K562 (cell line): ENCODE measurements around the gene UTP11. TPM values are rescaled to one million over a fixed set of nuclear protein-coding genes. Genes with fewer than 3 reads are reported as not detected.

Experiments used
- ATF7 ChIP-seq: fragments of 450-650 bp; IDR thresholded peaks from 2 replicates; pipeline ENCODE4 v1.7.1; 2014; ENCODE audit warnings: mild to moderate bottlenecking, moderate library complexity
- DIDO1 ChIP-seq: fragments of 450-650 bp; IDR thresholded peaks from 2 replicates; pipeline ENCODE4 v1.6.1; 2016; ENCODE audit warnings: low read depth, missing biosample characterization, missing genetic modification characterization
- FOXM1 ChIP-seq, 2 experiments: fragments of 450-650 bp in 1 of 2; sonication (generic) in 1 of 2; formaldehyde crosslinking in 1 of 2; IDR thresholded peaks; 2 replicates each; pipeline versions ENCODE4 v1.6.1 to v1.9.0; 2017 to 2022; ENCODE audit warnings: low read depth in 2 of 2, mild to moderate bottlenecking in 2 of 2, missing genetic modification reagents in 1 of 2, moderate library complexity in 1 of 2
- IRF9 ChIP-seq: fragments of 450-650 bp; IDR thresholded peaks from 2 replicates; pipeline ENCODE4 v1.6.1; 2016; ENCODE audit warnings: missing biosample characterization, missing genetic modification characterization
- MYNN ChIP-seq, 2 experiments: sonication (generic); formaldehyde crosslinking in 1 of 2; IDR thresholded peaks; 2 replicates each; pipeline versions ENCODE4 v1.5.0 to v1.6.1; 2016 to 2020; ENCODE audit warnings: antibody characterized with exemption in 1 of 2, missing genetic modification reagents in 1 of 2
- PTTG1 ChIP-seq: fragments of 450-650 bp; IDR thresholded peaks from 2 replicates; pipeline ENCODE4 v1.6.1; 2016; ENCODE audit warnings: low read depth, mild to moderate bottlenecking, missing genetic modification characterization, missing compliant biosample characterization
- STAT6 ChIP-seq: sonication (generic); formaldehyde crosslinking; IDR thresholded peaks from 2 replicates; pipeline ENCODE4 v1.8.1; 2023; ENCODE audit warnings: mild to moderate bottlenecking, missing genetic modification reagents
- TEAD4 ChIP-seq, 2 experiments: sonication (generic) in 1 of 2; formaldehyde crosslinking in 1 of 2; IDR thresholded peaks; 2 replicates each; pipeline versions ENCODE4 v1.6.1 to v1.8.0; 2012 to 2022; ENCODE audit warnings: borderline replicate concordance in 1 of 2, inconsistent platforms in 1 of 2, low read length in 1 of 2, mild to moderate bottlenecking in 1 of 2, missing genetic modification reagents in 1 of 2
- ZNF3 ChIP-seq: fragments of 250-450 bp; sonication (Bioruptor Pico); IDR thresholded peaks from 2 replicates; pipeline ENCODE4 v1.5.0; 2021; ENCODE audit warnings: mild to moderate bottlenecking, moderate library complexity
- polyA plus RNA-seq, 8 experiments: library from polyadenylated mRNA; depleted of rRNA in 4 of 8; stranded (reverse) in 5 of 8; unstranded in 3 of 8; fragments of >200 nt; fragmentation: Nextera tagmentation in 2 of 8; fragmentation: Illumina TruSeq in 1 of 8; extraction: Ambion mirVana in 2 of 8; extraction: Trizol in 1 of 8; gene quantifications; 2 replicates each; pipeline versions ENCODE4 v1.2.1 to v1.2.3, GENCODE V29; 2011 to 2014; ENCODE audit warnings: inconsistent platforms in 1 of 8, missing spikeins in 1 of 8
- total RNA-seq, 7 experiments: library from RNA; depleted of rRNA in 6 of 7; stranded (reverse); fragments of >200 nt in 6 of 7; fragmentation: Illumina TruSeq in 2 of 7; extraction: Trizol in 2 of 7; gene quantifications; 2 replicates each; pipeline versions ENCODE4 v1.2.1 to v1.2.3, GENCODE V29; 2011 to 2021; ENCODE audit warnings: low replicate concordance in 1 of 7
- TF ChIP-seq, protein P1 (sequence below): fragments of 450-650 bp; IDR thresholded peaks from 2 replicates; pipeline ENCODE4 v1.6.1; 2016; ENCODE audit warnings: low read depth
- TF ChIP-seq, protein P2 (sequence below): fragments of 250-450 bp; sonication (Bioruptor Pico); IDR thresholded peaks from 2 replicates; pipeline ENCODE4 v1.5.0; 2021

The UTP11 gene
- total and polyA plus RNA-seq, 9 of the 15 experiments (the other 6 are each of a cell fraction or from before 2014, with no cell fraction given), result 91.1 to 378 (median 221) TPM

DNA sequence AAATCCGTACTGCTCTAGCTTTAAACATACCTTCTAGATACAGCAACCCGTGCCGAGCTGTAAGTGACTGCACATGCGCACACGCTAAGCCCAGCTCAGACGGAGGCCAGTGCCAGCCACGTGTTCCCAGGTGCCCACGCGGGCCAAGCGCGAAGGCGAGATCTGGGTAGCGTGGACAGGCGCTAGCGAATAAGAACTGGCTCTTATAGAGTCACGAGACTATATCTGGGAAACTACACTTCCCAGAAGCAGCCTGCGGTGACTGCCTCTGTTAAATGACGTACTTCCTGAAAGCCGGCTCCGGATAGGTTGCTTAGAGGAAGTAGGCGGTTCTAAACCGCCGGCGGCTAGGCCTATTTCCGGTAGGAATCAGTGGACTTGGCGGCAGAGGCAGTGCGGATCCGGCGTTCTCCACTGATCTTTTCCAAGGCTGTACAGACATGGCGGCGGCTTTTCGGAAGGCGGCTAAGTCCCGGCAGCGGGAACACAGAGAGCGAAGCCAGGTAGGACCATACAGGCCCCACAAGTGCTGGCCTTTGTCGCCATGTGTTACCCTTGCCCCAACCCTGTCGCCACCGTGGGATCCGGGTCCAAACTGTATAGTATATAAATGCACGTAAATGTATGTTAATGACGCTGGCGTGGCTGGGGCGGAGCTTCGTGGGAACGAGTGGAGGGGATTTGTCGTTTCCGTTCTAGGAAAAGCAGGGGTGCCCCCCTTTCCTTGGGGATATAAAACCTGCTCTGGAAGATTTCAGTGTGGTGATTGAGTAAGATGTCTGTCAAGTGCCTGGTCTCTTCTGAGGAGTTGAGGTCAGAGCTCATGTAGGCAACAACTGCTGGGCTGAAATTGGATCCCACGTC lies at the start of gene UTP11 (continued):
- TF ChIP-seq, protein P1, sequence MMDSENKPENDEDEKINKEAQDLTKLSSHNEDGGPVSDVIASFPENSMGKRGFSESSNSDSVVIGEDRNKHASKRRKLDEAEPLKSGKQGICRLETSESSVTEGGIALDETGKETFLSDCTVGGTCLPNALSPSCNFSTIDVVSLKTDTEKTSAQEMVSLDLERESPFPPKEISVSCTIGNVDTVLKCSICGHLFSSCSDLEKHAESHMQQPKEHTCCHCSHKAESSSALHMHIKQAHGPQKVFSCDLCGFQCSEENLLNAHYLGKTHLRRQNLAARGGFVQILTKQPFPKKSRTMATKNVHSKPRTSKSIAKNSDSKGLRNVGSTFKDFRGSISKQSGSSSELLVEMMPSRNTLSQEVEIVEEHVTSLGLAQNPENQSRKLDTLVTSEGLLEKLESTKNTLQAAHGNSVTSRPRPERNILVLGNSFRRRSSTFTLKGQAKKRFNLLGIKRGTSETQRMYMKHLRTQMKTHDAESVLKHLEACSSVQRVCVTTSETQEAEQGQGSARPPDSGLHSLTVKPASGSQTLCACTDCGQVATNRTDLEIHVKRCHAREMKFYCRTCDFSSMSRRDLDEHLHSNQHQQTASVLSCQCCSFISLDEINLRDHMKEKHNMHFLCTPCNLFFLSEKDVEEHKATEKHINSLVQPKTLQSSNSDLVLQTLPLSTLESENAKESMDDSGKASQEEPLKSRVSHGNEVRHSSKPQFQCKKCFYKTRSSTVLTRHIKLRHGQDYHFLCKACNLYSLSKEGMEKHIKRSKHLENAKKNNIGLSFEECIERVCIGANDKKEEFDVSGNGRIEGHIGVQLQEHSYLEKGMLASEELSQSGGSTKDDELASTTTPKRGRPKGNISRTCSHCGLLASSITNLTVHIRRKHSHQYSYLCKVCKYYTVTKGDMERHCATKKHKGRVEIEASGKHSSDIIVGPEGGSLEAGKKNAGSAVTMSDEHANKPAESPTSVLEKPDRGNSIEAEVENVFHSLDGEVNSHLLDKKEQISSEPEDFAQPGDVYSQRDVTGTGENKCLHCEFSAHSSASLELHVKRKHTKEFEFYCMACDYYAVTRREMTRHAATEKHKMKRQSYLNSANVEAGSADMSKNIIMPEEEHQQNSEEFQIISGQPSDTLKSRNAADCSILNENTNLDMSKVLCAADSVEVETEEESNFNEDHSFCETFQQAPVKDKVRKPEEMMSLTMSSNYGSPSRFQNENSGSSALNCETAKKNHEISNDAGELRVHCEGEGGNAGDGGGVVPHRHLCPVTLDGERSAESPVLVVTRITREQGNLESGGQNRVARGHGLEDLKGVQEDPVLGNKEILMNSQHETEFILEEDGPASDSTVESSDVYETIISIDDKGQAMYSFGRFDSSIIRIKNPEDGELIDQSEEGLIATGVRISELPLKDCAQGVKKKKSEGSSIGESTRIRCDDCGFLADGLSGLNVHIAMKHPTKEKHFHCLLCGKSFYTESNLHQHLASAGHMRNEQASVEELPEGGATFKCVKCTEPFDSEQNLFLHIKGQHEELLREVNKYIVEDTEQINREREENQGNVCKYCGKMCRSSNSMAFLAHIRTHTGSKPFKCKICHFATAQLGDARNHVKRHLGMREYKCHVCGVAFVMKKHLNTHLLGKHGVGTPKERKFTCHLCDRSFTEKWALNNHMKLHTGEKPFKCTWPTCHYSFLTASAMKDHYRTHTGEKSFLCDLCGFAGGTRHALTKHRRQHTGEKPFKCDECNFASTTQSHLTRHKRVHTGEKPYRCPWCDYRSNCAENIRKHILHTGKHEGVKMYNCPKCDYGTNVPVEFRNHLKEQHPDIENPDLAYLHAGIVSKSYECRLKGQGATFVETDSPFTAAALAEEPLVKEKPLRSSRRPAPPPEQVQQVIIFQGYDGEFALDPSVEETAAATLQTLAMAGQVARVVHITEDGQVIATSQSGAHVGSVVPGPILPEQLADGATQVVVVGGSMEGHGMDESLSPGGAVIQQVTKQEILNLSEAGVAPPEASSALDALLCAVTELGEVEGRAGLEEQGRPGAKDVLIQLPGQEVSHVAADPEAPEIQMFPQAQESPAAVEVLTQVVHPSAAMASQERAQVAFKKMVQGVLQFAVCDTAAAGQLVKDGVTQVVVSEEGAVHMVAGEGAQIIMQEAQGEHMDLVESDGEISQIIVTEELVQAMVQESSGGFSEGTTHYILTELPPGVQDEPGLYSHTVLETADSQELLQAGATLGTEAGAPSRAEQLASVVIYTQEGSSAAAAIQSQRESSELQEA, result no peak
- TF ChIP-seq TEAD4 (IDR thresholded peaks at IDR 0.05; ENCODE audit: low read length), result peak; percentile 64
- peak; percentile 98 for TF ChIP-seq TEAD4 (CRISPR knock-in tag; IDR thresholded peaks at IDR 0.05; ENCODE audit: borderline replicate concordance)
- TF ChIP-seq MYNN (IDR thresholded peaks at IDR 0.05), result peak; percentile 92
- TF ChIP-seq MYNN (CRISPR knock-in tag; IDR thresholded peaks at IDR 0.05), result no peak
- peak; percentile 91 for TF ChIP-seq IRF9
- TF ChIP-seq STAT6 (CRISPR knock-in tag), result peak; percentile 67
- TF ChIP-seq ATF7, result peak; percentile 93
- TF ChIP-seq, protein P2, sequence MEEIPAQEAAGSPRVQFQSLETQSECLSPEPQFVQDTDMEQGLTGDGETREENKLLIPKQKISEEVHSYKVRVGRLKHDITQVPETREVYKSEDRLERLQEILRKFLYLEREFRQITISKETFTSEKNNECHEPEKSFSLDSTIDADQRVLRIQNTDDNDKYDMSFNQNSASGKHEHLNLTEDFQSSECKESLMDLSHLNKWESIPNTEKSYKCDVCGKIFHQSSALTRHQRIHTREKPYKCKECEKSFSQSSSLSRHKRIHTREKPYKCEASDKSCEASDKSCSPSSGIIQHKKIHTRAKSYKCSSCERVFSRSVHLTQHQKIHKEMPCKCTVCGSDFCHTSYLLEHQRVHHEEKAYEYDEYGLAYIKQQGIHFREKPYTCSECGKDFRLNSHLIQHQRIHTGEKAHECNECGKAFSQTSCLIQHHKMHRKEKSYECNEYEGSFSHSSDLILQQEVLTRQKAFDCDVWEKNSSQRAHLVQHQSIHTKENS (CRISPR knock-in tag), result no peak
- no peak for TF ChIP-seq FOXM1 (IDR thresholded peaks at IDR 0.05; ENCODE audit: low read depth)
- TF ChIP-seq FOXM1 (CRISPR knock-in tag; IDR thresholded peaks at IDR 0.05; ENCODE audit: low read depth), result peak; percentile 91; the same call in 1 of the 2 replicates
- no peak for TF ChIP-seq ZNF3 (CRISPR knock-in tag)
- peak; percentile 72 for TF ChIP-seq DIDO1 (tag)
- TF ChIP-seq PTTG1 (tag), result peak; percentile 72
